Measurements from ENCODE around the gene PEX26.

DNA sequence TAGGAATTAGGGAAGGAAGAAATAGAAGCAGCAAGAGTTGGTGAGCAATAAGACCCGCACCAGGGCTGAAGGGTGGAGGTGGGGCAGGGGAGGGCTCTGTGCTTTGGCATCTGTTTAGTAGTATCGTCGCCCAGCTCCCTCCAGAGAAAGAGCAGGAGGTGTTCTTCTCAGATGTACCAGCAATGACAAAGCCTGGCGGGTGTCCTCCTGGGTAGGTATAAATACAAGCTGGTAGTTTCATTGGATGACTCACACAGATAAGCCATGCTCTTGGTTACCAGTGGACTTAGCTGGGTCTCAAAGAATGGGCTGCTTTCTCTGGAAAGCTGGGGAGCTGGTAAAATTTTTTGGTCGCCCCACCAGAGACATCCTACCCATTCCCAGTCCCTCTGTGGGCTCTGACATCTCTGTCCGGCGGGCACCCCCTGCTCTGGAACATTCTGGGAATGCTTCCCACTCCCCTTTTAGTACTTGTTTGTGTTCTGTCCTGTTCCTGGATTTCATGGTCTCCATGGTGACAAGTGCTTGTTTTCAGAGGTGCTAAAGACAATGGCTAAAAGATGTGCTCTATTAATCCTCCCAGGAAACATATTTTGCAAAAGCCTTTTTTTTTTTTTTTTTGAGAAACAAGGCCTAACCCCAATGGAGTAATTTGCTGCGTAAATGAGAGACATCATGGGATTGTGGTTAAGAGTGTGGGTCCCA lies 17.5 kb downstream of the PEX26 start:
- TF ChIP-seq, protein P1, sequence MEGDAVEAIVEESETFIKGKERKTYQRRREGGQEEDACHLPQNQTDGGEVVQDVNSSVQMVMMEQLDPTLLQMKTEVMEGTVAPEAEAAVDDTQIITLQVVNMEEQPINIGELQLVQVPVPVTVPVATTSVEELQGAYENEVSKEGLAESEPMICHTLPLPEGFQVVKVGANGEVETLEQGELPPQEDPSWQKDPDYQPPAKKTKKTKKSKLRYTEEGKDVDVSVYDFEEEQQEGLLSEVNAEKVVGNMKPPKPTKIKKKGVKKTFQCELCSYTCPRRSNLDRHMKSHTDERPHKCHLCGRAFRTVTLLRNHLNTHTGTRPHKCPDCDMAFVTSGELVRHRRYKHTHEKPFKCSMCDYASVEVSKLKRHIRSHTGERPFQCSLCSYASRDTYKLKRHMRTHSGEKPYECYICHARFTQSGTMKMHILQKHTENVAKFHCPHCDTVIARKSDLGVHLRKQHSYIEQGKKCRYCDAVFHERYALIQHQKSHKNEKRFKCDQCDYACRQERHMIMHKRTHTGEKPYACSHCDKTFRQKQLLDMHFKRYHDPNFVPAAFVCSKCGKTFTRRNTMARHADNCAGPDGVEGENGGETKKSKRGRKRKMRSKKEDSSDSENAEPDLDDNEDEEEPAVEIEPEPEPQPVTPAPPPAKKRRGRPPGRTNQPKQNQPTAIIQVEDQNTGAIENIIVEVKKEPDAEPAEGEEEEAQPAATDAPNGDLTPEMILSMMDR (IDR thresholded peaks at IDR 0.05; ENCODE audit: low read depth, low read length, missing input control) = no peak
- no peak for TF ChIP-seq YY1 (IDR thresholded peaks at IDR 0.05)
- TF ChIP-seq RXRA (IDR thresholded peaks at IDR 0.05) = no peak
- no peak for TF ChIP-seq SP1 (IDR thresholded peaks at IDR 0.05)
- no peak for TF ChIP-seq EGR1 (IDR thresholded peaks at IDR 0.05; ENCODE audit: low read depth in 2 of 2)
- no peak for TF ChIP-seq RAD21 (IDR thresholded peaks at IDR 0.05)
- TF ChIP-seq TAF1 (conservative IDR thresholded peaks at IDR 0.05) = no peak
- TF ChIP-seq, protein P2, sequence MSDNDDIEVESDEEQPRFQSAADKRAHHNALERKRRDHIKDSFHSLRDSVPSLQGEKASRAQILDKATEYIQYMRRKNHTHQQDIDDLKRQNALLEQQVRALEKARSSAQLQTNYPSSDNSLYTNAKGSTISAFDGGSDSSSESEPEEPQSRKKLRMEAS (IDR thresholded peaks at IDR 0.05) = no peak
- no peak for TF ChIP-seq FOXA1 (IDR thresholded peaks at IDR 0.05)
- TF ChIP-seq GABPA (IDR thresholded peaks at IDR 0.05 in 1 of 2, conservative IDR thresholded peaks at IDR 0.05 in 1 of 2) = no peak
- no peak for TF ChIP-seq JUND (IDR thresholded peaks at IDR 0.05)
- no peak for TF ChIP-seq NR2F2 (IDR thresholded peaks at IDR 0.05)

All from liver (tissue), 3 donors.